ENCODE data around the gene KCNT2.

DNA sequence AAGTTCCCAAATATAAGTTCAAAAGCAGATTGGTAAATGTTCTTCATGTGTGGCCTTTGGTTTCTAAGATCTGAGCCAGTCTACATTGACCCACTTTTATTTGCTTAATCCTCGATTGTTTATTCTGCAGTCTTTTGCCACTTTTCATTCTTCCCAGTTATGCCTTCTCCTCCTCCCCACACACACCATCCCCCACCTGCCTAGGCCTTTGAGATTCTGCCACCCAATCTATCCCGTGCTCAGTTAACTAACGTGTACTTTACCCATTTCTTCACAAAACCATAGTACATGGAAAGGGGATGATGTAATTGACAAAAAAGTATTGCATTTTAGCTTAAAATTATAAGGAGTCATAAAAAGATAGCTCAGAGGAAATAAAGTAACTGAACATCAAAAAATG lies 47.3 kb upstream of the KCNT2 start:
- TF ChIP-seq, protein P1, sequence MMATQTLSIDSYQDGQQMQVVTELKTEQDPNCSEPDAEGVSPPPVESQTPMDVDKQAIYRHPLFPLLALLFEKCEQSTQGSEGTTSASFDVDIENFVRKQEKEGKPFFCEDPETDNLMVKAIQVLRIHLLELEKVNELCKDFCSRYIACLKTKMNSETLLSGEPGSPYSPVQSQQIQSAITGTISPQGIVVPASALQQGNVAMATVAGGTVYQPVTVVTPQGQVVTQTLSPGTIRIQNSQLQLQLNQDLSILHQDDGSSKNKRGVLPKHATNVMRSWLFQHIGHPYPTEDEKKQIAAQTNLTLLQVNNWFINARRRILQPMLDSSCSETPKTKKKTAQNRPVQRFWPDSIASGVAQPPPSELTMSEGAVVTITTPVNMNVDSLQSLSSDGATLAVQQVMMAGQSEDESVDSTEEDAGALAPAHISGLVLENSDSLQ (IDR thresholded peaks at IDR 0.05) = no peak
- no peak for TF ChIP-seq FOXM1 (IDR thresholded peaks at IDR 0.05; ENCODE audit: borderline replicate concordance)
- TF ChIP-seq SUZ12 (IDR thresholded peaks at IDR 0.05) = no peak
- TF ChIP-seq NFRKB (IDR thresholded peaks at IDR 0.05) = no peak
- no peak for TF ChIP-seq FOXK2 (IDR thresholded peaks at IDR 0.05)
- no peak for TF ChIP-seq SP1 (IDR thresholded peaks at IDR 0.05)
- TF ChIP-seq ZNF384 (IDR thresholded peaks at IDR 0.05) = no peak
- no peak for TF ChIP-seq ELF4 (IDR thresholded peaks at IDR 0.05)
- TF ChIP-seq TARDBP (IDR thresholded peaks at IDR 0.05) = no peak
- TF ChIP-seq LEF1 (IDR thresholded peaks at IDR 0.05; ENCODE audit: borderline replicate concordance) = no peak
- TF ChIP-seq ARNT (IDR thresholded peaks at IDR 0.05) = no peak
- TF ChIP-seq L3MBTL2 (conservative IDR thresholded peaks at IDR 0.05) = no peak
- TF ChIP-seq HDGF (IDR thresholded peaks at IDR 0.05; ENCODE audit: borderline replicate concordance) = no peak
- no peak for TF ChIP-seq BHLHE40 (IDR thresholded peaks at IDR 0.05; ENCODE audit: borderline replicate concordance)

All from HEK293T (cell line).